Cardiac muscle cell (in vitro differentiated cells and primary cell): ENCODE measurements around the gene SDHC. TPM values are rescaled to one million over a fixed set of nuclear protein-coding genes. Genes with fewer than 3 reads are reported as not detected.

Experiments used
- DNase-seq, 2 donors: peaks; one replicate each; pipeline versions ENCODE4 v3.0.0 to v3.0.0-alpha.2; 2010 to 2017; ENCODE audit warnings: low read depth in 1 of 2, low spot score in 1 of 2
- H3K27ac ChIP-seq: fragments of 200-600 bp; sonication (generic); 2 replicates; pipeline ENCODE4 v1.5.1; 2016
- H3K27me3 ChIP-seq: fragments of 200-600 bp; sonication (generic); 2 replicates; pipeline ENCODE4 v1.6.0; 2016; ENCODE audit warnings: control low read depth
- H3K36me3 ChIP-seq: fragments of 200-600 bp; sonication (generic); 2 replicates; pipeline ENCODE4 v1.5.1; 2016; ENCODE audit warnings: control low read depth
- H3K4me1 ChIP-seq: fragments of 200-600 bp; sonication (generic); 2 replicates; pipeline ENCODE4 v1.8.1; 2017; ENCODE audit warnings: low read depth, mild to moderate bottlenecking, mixed run types
- H3K4me3 ChIP-seq: fragments of 200-600 bp; sonication (generic); 2 replicates; pipeline ENCODE4 v1.5.1; 2016; ENCODE audit warnings: mild to moderate bottlenecking
- H3K9me3 ChIP-seq: fragments of 200-600 bp; sonication (generic); 2 replicates; pipeline ENCODE4 v1.5.1; 2017; ENCODE audit warnings: low read depth, mild to moderate bottlenecking, control low read depth
- polyA plus RNA-seq: library from polyadenylated mRNA; unstranded; fragments of >200 nt; fragmentation: Nextera tagmentation; extraction: Ambion mirVana; gene quantifications from 2 replicates; pipeline ENCODE4 v1.2.1, GENCODE V29; 2016
- total RNA-seq: library from RNA; depleted of rRNA; stranded (reverse); fragments of >200 nt; gene quantifications from 2 replicates; pipeline ENCODE4 v1.2.3, GENCODE V29; 2016
- TF ChIP-seq, protein P1 (sequence below): IDR thresholded peaks from 2 replicates; pipeline ENCODE4 v1.5.1; 2012; ENCODE audit warnings: low read depth, mild to moderate bottlenecking, low read length

SDHC gene
- total and polyA plus RNA-seq, 2 experiments from 2014 or later, result 22.5 to 333 TPM

DNA sequence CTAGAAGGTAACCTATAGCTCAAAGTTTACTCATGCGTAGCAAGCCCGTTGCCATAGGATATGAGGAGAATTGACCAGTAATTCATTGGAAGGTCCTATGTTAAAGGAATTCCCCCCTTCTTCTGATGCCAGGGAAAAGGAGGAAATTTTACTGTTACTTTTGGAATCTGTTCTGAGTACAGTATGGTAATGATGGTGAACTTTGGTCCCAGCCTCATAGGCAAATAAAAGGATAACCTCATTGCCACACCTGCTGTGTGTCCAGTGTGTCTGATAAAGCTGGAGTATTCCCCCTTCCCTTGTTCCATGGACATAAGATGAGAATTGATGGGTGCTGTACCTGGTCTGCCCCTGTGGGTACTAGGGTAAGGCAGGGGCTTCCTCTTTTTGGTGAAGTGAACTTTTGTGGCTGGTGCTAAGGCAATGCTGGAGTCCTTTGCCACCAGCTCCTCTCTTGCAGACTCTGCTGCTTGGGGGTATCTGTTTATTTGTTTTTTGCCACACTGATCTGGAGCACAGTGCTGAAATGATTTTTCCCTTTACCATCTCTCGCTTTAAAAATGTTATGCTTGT lies 26.6 kb upstream of the SDHC start:
- DNase-seq, result no peak
- H3K9me3 ChIP-seq, result no peaks in the 10 kb centered on the region
- H3K27ac ChIP-seq, result no peak overlapping the region
- no peak overlapping the region for H3K4me3 ChIP-seq
- peaks cover 4% of the 10 kb centered on the region for H3K27me3 ChIP-seq
- H3K36me3 ChIP-seq, result no peaks in the 10 kb centered on the region
- TF ChIP-seq, protein P1, sequence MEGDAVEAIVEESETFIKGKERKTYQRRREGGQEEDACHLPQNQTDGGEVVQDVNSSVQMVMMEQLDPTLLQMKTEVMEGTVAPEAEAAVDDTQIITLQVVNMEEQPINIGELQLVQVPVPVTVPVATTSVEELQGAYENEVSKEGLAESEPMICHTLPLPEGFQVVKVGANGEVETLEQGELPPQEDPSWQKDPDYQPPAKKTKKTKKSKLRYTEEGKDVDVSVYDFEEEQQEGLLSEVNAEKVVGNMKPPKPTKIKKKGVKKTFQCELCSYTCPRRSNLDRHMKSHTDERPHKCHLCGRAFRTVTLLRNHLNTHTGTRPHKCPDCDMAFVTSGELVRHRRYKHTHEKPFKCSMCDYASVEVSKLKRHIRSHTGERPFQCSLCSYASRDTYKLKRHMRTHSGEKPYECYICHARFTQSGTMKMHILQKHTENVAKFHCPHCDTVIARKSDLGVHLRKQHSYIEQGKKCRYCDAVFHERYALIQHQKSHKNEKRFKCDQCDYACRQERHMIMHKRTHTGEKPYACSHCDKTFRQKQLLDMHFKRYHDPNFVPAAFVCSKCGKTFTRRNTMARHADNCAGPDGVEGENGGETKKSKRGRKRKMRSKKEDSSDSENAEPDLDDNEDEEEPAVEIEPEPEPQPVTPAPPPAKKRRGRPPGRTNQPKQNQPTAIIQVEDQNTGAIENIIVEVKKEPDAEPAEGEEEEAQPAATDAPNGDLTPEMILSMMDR, result no peak
- no peaks in the 10 kb centered on the region for H3K4me1 ChIP-seq

DNA sequence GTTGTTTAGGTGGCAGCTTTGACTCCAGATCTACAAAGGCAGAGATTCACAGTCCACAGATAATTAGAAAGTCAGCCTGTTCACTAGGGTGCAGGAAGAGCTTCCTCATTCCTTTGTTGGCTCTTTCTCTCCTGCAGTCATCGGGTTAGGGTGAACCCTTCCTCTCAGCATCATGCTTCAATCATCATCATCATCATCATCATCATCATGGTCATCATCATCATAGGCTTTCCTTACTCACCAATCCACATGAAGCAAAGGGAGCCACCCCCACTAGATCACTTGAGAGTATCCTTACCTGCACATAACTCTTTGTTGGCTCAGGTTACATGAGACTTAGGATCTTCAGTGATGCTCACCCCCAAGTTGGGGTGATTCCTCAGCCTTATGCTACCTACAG lies 23.4 kb upstream of the SDHC start:
- Histone ChIP-seq H3K4me3 (no peak overlapping the region), H3K4me1 (no peaks in the 10 kb centered on the region), H3K27me3 (peaks cover 4% of the 10 kb centered on the region), H3K27ac (no peak overlapping the region), H3K36me3 (no peaks in the 10 kb centered on the region), H3K9me3 (no peaks in the 10 kb centered on the region)
- TF ChIP-seq, protein P1, result no peak
- no peak for DNase-seq

DNA sequence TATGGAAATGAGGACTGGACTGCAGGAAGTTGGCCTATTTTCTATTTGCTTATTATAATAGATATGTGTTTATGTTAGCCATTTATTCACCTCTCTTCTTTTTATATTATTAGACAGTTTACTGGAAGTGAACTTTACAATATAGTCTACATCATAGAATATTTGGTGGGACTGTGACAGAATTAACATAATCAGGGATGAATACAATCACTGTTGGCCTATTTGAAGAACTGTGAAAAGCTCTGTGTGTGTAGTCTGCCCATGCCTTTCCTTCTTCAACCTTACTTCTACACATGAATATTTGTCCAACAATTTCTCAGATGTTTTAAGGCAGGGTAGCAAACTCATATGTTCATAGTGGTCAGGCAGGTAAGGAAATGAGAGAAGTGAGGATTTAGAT lies 16.8 kb upstream of the SDHC start:
- Histone ChIP-seq H3K36me3 (no peaks in the 10 kb centered on the region), H3K4me1 (no peaks in the 10 kb centered on the region)
- TF ChIP-seq, protein P1, result no peak

DNA sequence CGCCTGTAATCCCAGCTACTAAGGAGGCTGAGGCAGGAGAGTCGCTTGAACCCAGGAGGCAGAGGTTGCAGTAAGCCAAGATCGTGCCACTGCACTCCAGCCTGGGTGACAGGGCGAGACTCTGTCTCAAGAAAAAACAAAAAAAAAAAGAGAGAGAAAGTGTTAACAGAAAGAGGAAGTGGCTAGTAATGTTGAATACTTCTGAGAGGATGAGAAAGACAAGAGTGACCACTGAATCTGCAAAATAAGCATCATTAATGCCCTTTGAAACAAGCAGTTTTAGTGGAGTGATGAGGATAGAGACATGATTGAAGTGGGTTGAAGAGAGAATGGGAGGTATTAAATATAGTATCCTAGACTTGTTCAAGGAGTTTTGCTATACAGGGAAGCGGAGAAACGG lies 16.1 kb upstream of the SDHC start:
- no peak for DNase-seq
- Histone ChIP-seq H3K36me3 (no peaks in the 10 kb centered on the region), H3K27ac (no peak overlapping the region), H3K4me1 (no peaks in the 10 kb centered on the region), H3K9me3 (no peaks in the 10 kb centered on the region), H3K4me3 (no peak overlapping the region), H3K27me3 (no peaks in the 10 kb centered on the region)
- TF ChIP-seq, protein P1, result no peak

More for the DNA sequence above, 16.8 kb upstream of the SDHC start:
- Histone ChIP-seq H3K9me3 (no peaks in the 10 kb centered on the region), H3K27me3 (no peaks in the 10 kb centered on the region), H3K27ac (no peak overlapping the region), H3K4me3 (no peak overlapping the region)
- DNase-seq, result no peak

DNA sequence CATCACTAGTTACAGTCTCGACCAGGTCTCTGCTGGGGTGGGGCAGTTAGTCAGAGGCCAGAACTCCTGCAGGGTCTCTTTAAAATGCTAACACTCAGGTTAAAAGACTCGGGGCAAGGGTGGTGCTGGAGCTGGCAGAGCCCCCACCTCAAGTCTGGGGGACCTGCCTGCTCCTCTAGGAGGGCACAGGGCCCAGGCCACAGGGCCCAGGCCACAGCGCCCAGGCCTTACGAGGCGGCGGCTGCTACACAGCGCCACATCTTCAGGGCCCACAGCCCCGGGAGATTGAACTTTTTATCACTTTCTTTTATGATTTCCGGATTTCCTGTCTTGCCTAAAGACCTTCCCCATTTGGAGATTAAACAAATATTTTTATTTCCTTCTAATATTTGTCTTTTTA lies 14.8 kb upstream of the SDHC start:
- Histone ChIP-seq H3K4me3 (no peak overlapping the region), H3K36me3 (no peaks in the 10 kb centered on the region), H3K9me3 (no peaks in the 10 kb centered on the region), H3K4me1 (no peaks in the 10 kb centered on the region), H3K27ac (no peak overlapping the region), H3K27me3 (no peaks in the 10 kb centered on the region)
- TF ChIP-seq, protein P1, result no peak
- no peak for DNase-seq
